Measurements from ENCODE around the gene FKBP1A. TPM values are rescaled to one million over a fixed set of nuclear protein-coding genes. Genes with fewer than 3 reads are reported as not detected.

The FKBP1A gene
- total and polyA plus RNA-seq, 9 of the 15 experiments (the other 6 are each of a cell fraction or from before 2014, with no cell fraction given), result 48.8 to 502 (median 89.6) TPM

DNA sequence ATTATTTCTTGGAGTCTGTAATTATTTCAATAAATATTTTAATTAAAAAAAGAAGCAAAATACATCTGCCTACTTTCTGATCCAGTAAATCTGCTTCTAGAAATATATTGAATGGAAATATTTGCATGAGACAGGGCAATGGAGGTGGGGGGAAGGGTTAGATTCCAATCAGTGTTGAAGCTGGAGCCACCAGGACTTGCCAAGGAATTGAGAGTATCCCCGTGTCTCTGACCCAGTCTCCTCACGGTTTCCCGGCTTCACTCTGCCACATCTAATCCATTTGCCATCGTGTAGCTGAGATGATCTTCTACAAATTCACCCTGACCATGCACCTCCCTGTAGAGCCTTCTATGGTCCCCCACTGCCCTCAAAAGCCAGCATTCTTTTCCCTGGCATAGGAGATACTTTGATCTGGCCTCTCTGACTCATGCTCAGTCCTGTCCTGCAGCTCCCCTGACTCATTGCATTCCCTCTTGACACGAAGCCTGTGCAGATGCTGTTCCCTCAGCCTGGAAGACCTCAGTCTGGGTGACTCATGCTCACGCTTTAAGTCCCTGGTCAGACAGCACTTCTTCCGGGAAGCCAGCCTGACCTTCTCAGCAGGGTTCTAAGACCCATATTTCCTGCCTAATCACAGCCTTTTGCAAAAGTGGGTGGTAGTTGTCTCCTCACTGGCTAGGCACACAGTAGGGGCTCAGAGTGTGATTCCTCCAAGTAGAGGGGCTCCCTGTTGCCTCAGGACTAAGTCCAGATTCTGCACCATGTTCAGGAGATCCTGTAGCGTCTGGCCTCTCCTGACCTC lies 23.0 kb upstream of the FKBP1A start (continued):
- TF ChIP-seq ETV6 (IDR thresholded peaks at IDR 0.05; ENCODE audit: borderline replicate concordance in 1 of 2, low read depth in 2 of 2, low read length in 1 of 2) (peak; percentile 97 to 98), ETV6 (CRISPR knock-in tag; IDR thresholded peaks at IDR 0.05; ENCODE audit: borderline replicate concordance) (no peak; the same call in 1 of the 2 replicates), TOE1 (IDR thresholded peaks at IDR 0.05; ENCODE audit: borderline replicate concordance) (peak; percentile 54; the same call in 1 of the 2 replicates), TOE1 (CRISPR knock-in tag; IDR thresholded peaks at IDR 0.05; ENCODE audit: borderline replicate concordance, low read depth) (no peak), LEF1 (IDR thresholded peaks at IDR 0.05) (peak; percentile 49; the same call in 1 of the 2 replicates), NEUROD1 (IDR thresholded peaks at IDR 0.05; ENCODE audit: borderline replicate concordance, low read depth, low read length, partially characterized antibody) (peak; percentile 48), HLTF (IDR thresholded peaks at IDR 0.05) (0 out of 2 replicates have a peak, but pooled peaks have one; percentile 40), PHB2 (IDR thresholded peaks at IDR 0.05; ENCODE audit: low read depth) (no peak), TRIM28 (IDR thresholded peaks at IDR 0.05) (peak; percentile 73; the same call in 1 of the 2 replicates), ARNT (IDR thresholded peaks at IDR 0.05) (peak in 1 of 2 experiments; percentile 75; a peak in 2 of 4 replicates), RCOR1 (IDR thresholded peaks at IDR 0.05; ENCODE audit: borderline replicate concordance in 1 of 2, low read depth in 2 of 2, low read length in 2 of 2) (peak in 1 of 2 experiments; percentile 88; a peak in 1 of 4 replicates), NCOR1 (IDR thresholded peaks at IDR 0.05) (peak; percentile 45), CREB1 (IDR thresholded peaks at IDR 0.05) (no peak), CREB1 (CRISPR knock-in tag; IDR thresholded peaks at IDR 0.05) (peak; percentile 67), MCM7 (IDR thresholded peaks at IDR 0.05) (no peak), JUND (IDR thresholded peaks at IDR 0.05; ENCODE audit: borderline replicate concordance, low read depth, low read length) (peak; percentile 100), JUND (tag; IDR thresholded peaks at IDR 0.05; ENCODE audit: borderline replicate concordance, low read depth, low read length) (peak; percentile 100), GABPB1 (CRISPR knock-in tag; IDR thresholded peaks at IDR 0.05) (peak; percentile 59; the same call in 1 of the 2 replicates), ELF1 (tag; IDR thresholded peaks at IDR 0.05) (peak; percentile 70), MTA3 (IDR thresholded peaks at IDR 0.05; ENCODE audit: borderline replicate concordance) (0 out of 2 replicates have a peak, but pooled peaks have one; percentile 57), NCOA6 (IDR thresholded peaks at IDR 0.05) (no peak), DNMT1 (IDR thresholded peaks at IDR 0.05) (no peak), NRF1 (conservative IDR thresholded peaks at IDR 0.05 in 1 of 2, IDR thresholded peaks at IDR 0.05 in 1 of 2) (peak; percentile 48 to 65), NFIC (IDR thresholded peaks at IDR 0.05) (no peak)
- TF ChIP-seq, protein P1, sequence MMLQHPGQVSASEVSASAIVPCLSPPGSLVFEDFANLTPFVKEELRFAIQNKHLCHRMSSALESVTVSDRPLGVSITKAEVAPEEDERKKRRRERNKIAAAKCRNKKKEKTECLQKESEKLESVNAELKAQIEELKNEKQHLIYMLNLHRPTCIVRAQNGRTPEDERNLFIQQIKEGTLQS (IDR thresholded peaks at IDR 0.05), result peak; percentile 98
- TF ChIP-seq, protein P1 (CRISPR knock-in tag; conservative IDR thresholded peaks at IDR 0.05), result peak; percentile 98
- TF ChIP-seq, protein P2, sequence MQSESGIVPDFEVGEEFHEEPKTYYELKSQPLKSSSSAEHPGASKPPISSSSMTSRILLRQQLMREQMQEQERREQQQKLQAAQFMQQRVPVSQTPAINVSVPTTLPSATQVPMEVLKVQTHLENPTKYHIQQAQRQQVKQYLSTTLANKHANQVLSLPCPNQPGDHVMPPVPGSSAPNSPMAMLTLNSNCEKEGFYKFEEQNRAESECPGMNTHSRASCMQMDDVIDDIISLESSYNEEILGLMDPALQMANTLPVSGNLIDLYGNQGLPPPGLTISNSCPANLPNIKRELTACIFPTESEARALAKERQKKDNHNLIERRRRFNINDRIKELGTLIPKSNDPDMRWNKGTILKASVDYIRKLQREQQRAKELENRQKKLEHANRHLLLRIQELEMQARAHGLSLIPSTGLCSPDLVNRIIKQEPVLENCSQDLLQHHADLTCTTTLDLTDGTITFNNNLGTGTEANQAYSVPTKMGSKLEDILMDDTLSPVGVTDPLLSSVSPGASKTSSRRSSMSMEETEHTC (IDR thresholded peaks at IDR 0.05), result peak; percentile 95
- TF ChIP-seq, protein P3, sequence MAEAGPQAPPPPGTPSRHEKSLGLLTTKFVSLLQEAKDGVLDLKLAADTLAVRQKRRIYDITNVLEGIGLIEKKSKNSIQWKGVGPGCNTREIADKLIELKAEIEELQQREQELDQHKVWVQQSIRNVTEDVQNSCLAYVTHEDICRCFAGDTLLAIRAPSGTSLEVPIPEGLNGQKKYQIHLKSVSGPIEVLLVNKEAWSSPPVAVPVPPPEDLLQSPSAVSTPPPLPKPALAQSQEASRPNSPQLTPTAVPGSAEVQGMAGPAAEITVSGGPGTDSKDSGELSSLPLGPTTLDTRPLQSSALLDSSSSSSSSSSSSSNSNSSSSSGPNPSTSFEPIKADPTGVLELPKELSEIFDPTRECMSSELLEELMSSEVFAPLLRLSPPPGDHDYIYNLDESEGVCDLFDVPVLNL (CRISPR knock-in tag; IDR thresholded peaks at IDR 0.05; ENCODE audit: low read depth), result no peak

Data from K562 (cell line).